ENCODE results near the gene ANKRD2.

ANKRD2 gene

DNA sequence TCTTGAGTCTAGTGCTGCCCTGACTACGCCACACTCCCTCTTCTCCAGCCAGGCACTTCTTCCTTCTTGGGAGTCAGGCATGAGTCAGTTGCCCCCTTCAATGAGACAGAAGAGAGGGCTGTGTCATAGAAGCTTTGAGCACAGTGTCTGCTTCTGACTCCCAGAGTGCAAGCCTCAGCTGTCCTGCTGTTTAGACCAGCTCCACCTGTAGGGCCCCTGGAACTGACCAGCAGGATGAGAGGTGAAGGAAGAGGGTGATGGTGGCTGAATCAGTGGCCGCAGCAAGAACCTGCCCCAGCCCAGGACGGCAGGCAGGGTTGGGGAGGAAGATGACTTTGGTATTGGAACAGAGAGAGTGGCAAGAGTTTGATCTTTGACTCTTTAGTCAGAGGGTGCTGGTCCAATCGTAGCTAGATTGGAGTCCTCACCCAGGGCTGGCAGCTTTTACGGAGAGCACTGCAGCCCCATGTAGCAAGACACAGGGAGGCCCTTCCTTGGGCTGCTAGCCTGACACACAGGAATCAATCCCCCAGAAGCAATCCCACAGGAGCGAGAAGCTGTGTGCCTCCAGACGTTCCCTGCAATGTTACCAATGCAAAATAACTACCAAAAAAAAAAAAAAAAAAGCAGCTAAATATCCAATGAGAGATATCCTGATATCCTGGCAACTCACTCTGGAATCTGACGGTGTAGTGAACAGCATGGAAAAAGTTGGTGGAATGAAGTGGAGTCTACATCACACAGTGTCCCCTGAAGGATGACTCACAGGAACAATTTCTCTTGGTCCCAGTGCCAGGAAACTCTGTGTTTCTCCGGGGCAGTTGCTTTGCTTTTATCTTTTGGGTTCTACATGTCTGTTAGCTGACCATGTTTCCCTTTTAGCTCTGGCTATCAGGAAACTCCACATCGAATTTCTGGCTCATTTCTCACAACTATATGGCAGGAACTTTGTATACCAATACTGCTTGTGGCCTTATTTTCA lies 23.8 kb downstream of the ANKRD2 start:
- DNase-seq (ENCODE audit: low read depth in 2 of 2, low spot score in 1 of 2) = no peak

DNA sequence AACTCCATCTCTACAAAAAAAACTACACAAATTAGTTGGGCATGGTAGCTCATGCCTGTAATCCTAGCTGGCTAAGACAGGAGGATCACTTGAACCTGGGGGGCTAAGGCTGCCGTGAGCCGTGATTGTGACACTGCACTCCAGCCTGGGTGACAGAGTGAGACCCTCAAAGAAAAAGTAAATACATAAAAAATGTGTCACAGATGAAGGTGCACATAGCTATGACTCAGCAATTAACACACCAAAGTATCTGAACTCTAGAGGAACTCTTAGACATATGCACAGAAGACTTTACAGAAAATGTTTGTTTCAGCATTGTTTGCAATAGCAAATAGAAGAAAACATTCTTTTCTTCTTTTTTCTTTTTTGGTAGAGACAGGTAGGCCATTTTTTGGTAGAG lies 25.2 kb downstream of the ANKRD2 start:
- no peak for DNase-seq (ENCODE audit: low read depth in 2 of 2, low spot score in 1 of 2)

DNA sequence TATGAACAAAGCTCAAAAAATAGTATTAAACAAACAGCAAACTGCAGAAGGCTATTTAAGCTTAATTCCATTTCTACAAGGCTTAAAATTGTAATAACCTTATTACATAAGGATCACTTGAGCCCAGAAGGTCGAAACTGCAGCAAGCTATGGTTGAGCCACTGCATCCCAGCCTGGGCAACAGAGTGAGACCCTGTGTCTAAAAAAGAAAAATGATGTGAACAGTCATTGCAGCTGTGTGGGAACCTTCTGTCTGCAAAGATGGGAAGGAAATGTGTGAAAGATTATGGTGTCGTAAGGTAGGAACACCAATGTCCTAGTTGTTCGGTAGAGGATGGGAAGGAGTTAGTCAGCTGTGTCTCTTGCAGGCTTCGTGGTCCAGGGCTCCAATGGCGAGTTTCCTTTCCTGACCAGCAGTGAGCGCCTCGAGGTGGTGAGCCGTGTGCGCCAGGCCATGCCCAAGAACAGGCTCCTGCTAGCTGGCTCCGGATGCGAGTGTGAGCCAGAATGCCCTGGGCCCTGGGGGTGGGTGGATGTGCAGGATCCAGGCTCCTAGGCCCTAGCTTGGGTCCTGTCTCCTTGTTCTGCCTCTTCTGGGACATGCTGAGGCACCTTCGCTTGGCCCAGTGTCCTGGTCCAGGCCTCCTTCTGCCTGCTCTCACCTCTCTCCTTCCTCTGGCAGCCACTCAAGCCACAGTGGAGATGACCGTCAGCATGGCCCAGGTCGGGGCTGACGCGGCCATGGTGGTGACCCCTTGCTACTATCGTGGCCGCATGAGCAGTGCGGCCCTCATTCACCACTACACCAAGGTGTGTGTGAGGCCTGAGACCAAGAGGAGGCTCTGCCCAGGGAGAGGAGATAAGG lies 26.1 kb downstream of the ANKRD2 start:
- no peak for DNase-seq (ENCODE audit: low read depth in 2 of 2, low spot score in 1 of 2)

DNA sequence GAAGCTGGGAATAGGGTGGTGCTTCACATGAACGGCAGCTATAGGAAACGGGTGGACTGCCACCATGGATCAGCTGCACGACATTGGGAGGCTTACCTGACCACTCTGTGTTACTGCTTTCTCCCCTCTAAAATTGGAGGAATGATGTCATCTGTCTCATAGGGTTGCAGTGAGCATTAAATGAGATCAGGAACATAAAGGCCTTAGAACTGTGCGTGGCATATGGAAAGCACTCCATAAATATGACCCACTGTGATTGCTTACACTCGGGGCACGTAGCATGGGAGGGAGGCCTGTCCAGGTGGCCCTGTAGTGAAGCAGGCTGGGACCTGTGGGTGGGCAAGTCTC lies 26.7 kb downstream of the ANKRD2 start:
- no peak for DNase-seq (ENCODE audit: low read depth in 2 of 2, low spot score in 1 of 2)

DNA sequence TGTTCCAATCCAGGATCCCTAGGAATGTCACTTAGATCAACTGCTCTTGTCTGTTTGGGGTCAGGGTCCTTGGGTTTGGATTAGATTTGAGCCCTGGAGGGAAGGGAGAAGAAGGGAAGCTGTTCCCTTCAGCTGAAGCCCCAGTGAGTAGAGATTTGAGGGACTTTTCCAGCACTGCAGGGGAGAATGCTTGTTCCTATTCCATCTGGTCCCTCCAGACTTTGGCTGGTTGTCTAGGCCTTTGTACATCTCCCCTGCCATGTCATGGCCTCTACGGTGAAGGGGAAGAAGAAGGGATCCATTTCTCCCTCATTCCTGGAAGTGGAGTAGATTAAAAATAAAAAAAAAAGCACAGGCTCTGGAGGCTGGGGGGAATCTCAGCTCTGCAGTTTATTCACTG lies 28.0 kb downstream of the ANKRD2 start:
- no peak for DNase-seq (ENCODE audit: low read depth in 2 of 2, low spot score in 1 of 2)

DNA sequence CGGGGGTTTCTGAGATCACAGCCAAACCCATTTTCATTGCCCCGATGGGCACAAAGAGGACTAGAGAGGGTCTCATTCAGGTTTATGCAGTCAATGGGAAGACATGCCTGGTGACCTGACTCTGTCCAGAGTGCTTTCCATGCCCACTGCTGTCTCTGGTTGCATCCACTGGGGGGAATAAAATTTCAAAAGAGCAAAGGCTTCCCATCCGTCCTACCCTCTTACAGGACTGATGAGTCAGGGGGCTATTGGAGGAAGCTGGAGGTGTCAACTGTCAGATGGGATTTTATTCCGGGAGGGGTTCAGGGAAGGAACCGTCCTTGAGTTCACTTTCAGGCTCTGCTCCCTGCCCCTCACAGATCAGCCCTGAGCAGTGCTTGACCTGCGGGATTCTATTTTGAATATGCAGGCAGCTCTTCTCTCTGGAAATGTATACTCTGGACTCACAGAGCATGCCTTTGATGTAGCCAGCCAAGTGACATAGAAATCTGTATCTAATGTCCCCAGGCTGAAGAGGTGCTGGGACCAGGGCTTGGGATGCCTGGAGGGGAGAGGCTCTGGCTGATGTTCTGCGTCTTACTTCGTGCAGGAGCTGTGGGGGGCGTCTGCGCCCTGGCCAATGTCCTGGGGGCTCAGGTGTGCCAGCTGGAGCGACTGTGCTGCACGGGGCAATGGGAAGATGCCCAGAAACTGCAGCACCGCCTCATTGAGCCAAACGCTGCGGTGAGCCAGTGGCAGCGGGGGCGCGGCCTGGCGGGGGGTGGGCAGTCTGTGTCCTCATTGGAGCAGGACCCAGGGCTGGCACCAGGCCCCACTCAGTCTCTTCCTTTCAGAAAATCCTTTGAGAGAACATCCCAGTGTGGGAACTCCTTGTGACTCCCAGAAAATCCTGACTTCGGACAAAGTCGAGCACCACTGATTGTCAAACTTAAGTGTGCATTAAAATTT lies 29.0 kb downstream of the ANKRD2 start:
- no peak for DNase-seq (ENCODE audit: low read depth in 2 of 2, low spot score in 1 of 2)

DNA sequence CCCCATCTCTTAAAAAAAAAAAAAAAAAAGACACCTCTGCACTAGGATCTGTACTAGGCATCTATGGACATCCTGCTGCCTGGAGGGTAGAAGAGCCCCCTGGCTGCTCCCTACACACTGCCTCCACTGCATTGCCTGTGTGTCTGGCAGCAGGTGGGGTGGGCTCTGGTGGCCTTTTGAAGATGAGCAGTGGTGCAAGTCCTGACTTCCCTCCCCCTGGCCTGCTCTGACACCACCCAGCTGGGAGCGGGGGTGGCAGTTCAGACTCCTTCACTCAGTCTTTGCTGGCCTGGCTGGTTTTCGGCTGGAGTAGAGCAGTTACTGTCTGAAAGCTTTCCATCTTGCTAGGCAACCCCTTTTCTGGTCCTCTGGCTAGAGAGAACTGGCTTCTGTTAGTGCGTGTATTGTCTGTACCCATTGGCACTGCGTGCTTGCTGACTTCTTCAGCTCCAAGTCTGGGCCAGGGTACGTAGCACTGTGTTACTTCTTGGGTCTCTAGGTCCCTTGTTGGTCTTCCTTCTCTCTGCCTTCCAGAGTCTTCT lies 34.6 kb downstream of the ANKRD2 start:
- no peak for DNase-seq (ENCODE audit: low read depth in 2 of 2, low spot score in 1 of 2)

DNA sequence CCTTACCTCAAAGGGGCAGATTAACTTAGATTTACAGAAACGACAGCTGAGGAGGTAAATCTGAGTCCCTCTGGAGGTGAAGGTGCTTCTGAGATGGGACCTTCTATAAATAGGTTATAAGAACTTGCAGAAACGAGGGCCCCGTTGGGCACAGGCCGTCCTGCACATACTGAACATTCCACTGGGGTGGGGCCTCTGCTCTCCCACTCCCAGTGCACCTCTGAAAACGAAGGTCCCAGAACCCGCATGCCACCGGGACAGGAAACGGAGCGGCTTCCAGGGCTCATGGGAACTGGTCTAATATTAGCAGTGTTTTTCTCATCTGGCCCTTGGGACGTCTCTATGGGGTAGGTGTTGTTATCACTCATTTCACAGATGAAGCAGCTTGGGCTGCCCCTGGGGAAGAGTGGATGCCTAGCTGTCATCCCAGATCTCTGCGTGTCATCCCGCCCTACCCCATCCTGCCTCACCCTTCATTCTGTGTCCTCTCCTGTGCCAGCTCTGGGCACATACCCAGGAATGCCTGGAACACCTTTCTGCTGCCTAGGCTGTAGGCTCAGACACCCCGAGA lies 36.5 kb downstream of the ANKRD2 start:
- no peak for DNase-seq (ENCODE audit: low read depth in 2 of 2, low spot score in 1 of 2)

DNA sequence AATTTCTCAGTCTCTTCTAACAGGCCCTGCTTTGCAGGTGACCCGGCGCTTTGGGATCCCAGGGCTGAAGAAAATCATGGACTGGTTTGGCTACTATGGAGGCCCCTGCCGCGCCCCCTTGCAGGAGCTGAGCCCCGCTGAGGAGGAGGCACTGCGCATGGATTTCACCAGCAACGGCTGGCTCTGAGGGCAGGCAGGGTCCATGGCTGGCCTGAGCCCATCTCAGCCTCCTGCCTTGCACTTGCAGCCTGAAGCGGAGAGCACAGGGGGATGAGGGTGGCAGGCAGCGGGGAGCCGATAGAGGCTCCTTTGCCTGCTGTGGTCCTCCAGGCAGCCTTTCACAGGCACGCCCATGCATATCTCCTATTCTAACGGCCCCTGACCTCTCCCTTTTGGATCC lies 38.9 kb downstream of the ANKRD2 start:
- no peak for DNase-seq (ENCODE audit: low read depth in 2 of 2, low spot score in 1 of 2)

DNA sequence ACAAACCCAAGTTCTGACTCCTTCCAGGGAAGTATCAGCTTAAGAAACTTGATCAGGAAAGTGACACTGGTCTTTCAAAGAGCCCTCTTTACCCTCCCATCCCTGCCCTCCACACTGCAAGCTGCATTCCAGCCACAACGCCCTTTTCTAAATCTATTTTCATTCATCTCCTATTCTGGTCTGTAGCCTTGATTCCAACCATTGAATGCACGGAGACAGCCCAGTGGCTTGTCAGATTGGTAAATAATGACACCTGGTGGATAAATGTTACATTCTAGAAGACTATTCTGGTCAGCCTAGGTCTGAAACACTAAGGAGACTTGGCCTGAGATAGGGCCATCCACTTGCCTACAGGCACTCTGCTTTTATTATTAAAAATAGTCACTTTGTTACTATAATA lies 39.8 kb downstream of the ANKRD2 start:
- no peak for DNase-seq (ENCODE audit: low read depth in 2 of 2, low spot score in 1 of 2)

DNA sequence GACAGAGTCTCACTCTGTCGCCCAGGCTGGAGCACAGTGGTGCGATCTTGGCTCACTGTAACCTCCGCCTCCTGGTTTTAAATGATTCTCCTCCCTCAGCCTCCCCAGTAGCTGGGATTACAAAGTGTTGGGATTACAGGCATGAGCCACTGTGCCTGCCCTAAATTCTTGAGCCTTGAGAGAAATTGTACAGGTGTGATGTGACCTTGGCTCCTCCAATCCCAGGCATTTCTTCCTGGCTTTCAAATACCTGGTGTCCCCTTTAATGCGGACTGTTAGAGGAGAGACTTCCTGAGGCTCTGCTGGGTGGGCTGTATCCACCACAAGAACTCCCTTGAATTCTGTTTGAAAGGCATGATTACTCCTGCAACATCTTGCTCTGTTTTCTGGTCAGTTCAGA lies 45.7 kb downstream of the ANKRD2 start:
- DNase-seq (ENCODE audit: low read depth in 2 of 2, low spot score in 1 of 2) = no peak

DNA sequence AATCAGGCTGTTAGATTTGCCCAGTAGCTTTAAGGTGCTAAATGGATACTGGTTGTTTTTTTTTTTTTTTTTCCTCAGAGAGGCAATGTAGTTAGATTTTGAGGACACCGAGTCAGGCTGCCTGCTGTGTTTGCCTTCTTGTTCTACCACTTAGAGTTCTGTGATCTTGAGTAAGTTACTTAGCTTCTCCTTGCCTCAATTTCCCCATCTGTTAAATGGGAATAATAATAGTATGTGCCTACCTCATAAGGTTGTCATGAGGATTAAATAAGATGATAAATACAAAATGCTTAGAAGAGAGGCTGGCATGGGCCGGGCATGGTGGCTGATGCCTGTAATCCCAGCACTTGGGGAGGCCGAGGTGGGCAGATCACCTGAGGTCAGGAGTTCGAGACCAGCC lies 46.2 kb downstream of the ANKRD2 start:
- no peak for DNase-seq (ENCODE audit: low read depth in 2 of 2, low spot score in 1 of 2)

DNA sequence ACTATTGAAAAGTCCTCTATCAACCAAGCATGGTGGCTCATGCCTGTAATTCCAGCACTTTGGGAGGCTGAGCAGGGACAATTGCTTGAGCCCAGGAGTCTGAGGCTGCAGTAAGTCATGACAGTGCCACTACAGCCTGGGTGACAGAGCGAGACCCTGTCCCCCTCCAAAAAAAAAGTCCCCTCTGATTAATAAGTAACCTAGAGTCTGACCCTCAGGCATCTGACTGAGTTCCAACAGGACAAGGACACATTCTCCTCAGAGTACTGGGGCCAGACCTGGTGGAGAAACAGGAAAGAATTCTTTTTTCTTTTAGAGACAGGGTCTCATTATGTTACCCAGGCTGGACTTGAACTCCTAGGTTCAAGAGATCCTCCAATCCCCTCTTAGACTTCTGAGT lies 50.7 kb downstream of the ANKRD2 start:
- no peak for DNase-seq (ENCODE audit: low read depth in 2 of 2, low spot score in 1 of 2)

DNA sequence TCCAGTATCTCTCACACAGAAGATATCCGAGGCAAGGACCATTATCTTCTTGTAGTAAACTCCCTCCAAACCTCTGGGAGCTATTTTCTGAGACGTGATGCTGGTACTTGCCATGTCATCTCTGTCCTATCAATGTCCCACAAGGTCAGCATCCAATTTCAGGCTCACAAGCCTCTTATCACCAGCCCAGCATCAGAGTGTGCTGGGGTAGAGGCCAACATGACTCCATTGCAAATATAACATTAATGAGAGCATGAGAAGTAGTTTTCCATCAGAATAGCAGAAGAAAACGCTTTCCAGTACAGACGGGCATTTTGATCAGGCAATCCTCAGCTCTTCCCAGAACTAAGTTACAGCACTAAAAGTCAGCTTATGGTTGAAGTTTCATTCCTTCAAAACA lies 55.2 kb downstream of the ANKRD2 start:
- no peak for DNase-seq (ENCODE audit: low read depth in 2 of 2, low spot score in 1 of 2)

DNA sequence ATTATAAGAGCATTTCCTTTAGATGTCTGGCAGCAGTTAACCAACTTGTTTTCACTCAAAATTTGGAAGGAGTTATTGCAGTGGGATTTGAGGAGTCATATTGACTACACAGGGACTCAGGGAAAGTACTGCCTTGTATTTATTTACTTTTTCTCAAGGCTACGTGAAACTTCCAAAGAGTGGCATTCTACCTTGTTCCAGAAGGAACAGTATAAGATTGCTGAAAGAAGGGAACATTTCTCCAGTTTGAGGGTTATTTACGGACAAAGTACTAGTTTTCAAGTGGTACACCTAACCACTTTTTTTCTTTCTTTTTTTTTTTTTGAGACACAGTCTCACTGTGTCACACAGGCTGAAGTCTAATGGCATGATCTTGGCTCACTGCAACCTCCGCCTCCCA lies 55.6 kb downstream of the ANKRD2 start:
- no peak for DNase-seq (ENCODE audit: low read depth in 2 of 2, low spot score in 1 of 2)

DNA sequence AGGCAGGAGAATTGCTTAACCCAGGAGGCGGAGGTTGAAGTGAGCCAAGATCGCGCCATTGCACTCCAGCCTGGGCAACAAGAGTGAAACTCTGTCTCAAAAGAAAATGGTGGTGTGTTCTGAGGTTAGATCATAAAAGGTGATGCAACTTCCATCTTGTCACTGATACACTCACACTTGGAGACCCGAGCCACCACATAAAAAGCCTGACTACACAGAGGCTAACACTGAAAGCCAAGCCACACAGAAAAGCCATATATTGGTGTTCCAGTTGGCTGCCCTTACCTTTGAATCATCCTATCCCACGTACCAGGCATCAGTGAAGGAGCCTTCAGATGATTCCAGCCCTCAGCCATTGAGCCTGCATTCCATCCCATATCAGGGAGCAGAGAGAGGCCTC lies 56.7 kb downstream of the ANKRD2 start:
- DNase-seq (ENCODE audit: low read depth in 2 of 2, low spot score in 1 of 2) = no peak

DNA sequence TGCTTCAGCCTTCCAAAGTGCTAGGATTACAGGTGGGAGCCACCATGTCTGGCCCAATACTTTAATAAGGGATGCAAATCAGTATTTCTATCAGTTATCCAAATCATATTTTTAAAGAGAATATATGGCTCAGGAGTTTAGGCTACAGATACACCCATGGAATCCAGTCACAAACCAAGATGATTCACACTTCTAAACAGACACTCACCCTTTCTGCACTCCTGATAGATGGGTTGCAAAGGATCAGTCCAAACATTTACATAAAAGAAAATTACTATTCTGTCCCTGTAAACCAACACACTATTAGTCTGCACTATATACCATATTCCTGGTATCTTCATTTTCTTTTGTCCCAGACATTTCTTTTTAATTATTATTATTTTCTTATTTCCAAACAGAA lies 58.5 kb downstream of the ANKRD2 start:
- DNase-seq (ENCODE audit: low read depth in 2 of 2, low spot score in 1 of 2) = no peak

DNA sequence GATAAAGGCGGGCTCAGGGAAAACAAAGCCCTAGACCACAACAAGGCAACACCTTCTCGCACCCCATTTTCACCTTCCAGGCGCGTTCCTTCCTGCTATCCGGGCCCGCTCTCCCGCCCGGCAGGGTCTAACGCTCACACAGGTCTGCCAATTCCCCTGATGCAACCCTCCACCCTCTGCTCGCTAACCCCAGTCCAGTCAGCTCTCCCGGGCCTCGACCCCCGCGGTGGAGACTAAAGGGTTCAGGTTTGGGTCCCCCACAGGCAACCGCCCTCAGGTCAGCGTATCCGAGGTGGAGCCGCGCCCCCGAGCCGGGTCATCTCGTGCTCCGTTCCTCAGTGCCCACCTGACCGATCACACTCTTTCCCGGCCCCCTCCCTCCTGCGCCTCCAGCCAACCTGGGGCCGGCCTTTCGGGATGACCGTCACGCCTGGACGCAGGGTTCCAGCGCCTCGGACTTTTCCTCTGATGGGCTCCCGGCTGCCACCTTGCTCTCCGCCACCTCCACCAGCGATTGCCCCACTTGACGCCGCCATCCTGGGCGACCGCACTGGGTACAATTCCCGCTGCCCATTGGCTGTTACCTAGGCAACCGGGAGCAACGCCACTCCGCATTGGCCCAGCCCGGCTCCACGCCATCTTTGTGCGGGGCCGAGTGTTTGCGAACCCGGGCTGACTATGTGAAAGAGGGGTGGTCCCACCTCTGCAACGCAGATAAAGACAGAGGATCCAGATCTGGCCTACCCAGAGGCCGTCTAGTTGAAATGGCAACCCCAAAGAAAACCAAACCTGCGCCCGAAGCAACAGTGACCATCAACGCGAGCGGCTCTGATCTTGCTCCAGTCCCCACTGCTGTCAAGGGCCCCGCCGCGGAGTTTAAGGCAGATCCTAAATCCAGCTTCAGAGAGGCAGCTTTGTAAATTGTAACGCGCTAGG lies 60.6 kb downstream of the ANKRD2 start, which contains the start of gene MORN4:
MORN4 (minus strand) TSS at position 552 of the 936 bp plus-strand sequence. CDS start 13,847 bp downstream, outside the sequence.
- DNase-seq (ENCODE audit: low read depth in 2 of 2, low spot score in 1 of 2) = peak; percentile 67 to 78
